Activated CD4-positive, alpha-beta T cell treated with anti-CD3 and anti-CD28 coated beads, Interleukin-2, amount 10 ng/mL, durations not matched to agents 7 days and 5 days (primary cell): Measurements from ENCODE around the gene TRIM14. TPM values are rescaled to one million over a fixed set of nuclear protein-coding genes. Genes with fewer than 3 reads are reported as not detected.
"Not testable (repeated sequence)": the region's sequence is repeated elsewhere in the genome, so short reads cannot be mapped to it uniquely, and the experiment has no call there.

ENCODE experiments used
- CTCF ChIA-PET: fragments of 350-600 bp; sonication (Branson Sonifier 250); formaldehyde crosslinking; loops from one replicate; lab custom pipeline; 2021; ENCODE audit warnings: antibody characterized with exemption; lab: Charles Lee
- POLR2A ChIA-PET: fragments of 350-600 bp; sonication (Branson Sonifier 250); formaldehyde crosslinking; loops from one replicate; lab custom pipeline; 2021; ENCODE audit warnings: antibody characterized with exemption; lab: Charles Lee
- DNase-seq: peaks from one replicate; pipeline ENCODE4 v3.0.0-alpha.2; 2020
- H3K27ac Mint-ChIP-seq: one replicate; pipeline ENCODE4 v1.8.0; 2021; ENCODE audit warnings: mild to moderate bottlenecking, moderate library complexity, mixed read lengths
- H3K27me3 Mint-ChIP-seq: one replicate; pipeline ENCODE4 v1.8.0; 2021; ENCODE audit warnings: mixed read lengths
- H3K36me3 Mint-ChIP-seq: one replicate; pipeline ENCODE4 v1.8.0; 2021; ENCODE audit warnings: low read depth, mixed read lengths
- H3K4me1 Mint-ChIP-seq: one replicate; pipeline ENCODE4 v1.8.0; 2021; ENCODE audit warnings: mixed read lengths
- H3K4me3 Mint-ChIP-seq: one replicate; pipeline ENCODE4 v1.8.0; 2021; ENCODE audit warnings: mild to moderate bottlenecking, moderate library complexity, mixed read lengths
- H3K9me3 Mint-ChIP-seq: one replicate; pipeline ENCODE4 v1.8.0; 2021; ENCODE audit warnings: mixed read lengths
- total RNA-seq, 2 experiments: library from RNA; stranded (reverse); gene quantifications; one replicate each; pipeline ENCODE4 v1.2.3, GENCODE V29; 2021

TRIM14 gene
- total RNA-seq, 2 experiments from 2014 or later = 116 to 124 TPM

DNA sequence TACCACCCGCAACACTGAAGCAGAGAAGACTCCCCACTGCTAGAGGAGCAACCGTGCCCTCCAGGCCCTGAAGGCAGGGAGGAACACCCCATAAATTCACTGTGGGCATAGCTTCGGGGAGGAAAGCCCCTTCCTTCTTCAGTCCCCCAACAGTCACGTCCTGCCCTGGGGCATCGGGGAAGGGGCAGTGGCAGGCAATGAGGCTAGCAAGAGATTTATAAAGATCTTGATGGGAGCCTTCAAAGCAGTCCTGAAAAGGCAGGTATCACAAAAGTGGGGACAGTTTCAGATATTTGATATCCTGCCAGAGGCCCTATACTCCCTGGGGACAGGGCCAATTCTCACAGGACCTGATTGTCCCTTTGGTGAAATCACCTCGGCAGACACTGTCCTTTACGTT, 16.9 kb upstream of the TRIM14 start:
- Mint-ChIP-seq H3K9me3 (no peaks in the 10 kb centered on the region), H3K27me3 (no peaks in the 10 kb centered on the region), H3K4me1 (peaks cover 2% of the 10 kb centered on the region), H3K27ac (no peak overlapping the region), H3K36me3 (no peaks in the 10 kb centered on the region), H3K4me3 (no peak overlapping the region)
- POLR2A ChIA-PET = no interaction called here
- DNase-seq = no peak
- CTCF ChIA-PET = no interaction called here

DNA sequence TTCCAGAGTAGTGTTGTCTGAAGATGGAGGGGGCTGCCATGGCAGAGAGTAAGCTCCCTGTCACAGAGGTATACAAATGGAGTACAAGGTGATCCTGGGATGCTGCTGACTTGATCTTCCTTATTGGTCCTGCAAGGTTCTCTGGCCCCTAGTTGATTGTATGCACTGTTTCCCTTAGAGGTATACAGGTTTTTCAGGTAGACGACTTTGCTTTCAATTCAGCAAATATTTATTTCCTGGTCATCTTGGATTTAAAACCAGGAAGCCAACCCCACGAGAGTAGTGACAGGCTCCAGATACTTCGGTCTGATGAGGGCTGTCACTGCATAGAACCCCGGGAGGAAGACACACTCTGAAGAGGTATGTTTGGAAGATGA, 16.5 kb upstream of the TRIM14 start:
- no peak overlapping the region for H3K27ac Mint-ChIP-seq
- POLR2A ChIA-PET = no interaction called here
- peaks cover 2% of the 10 kb centered on the region for H3K4me1 Mint-ChIP-seq
- H3K4me3 Mint-ChIP-seq = no peak overlapping the region
- no peaks in the 10 kb centered on the region for H3K36me3 Mint-ChIP-seq
- no peak for DNase-seq
- CTCF ChIA-PET = no interaction called here
- H3K27me3 Mint-ChIP-seq = no peaks in the 10 kb centered on the region
- no peaks in the 10 kb centered on the region for H3K9me3 Mint-ChIP-seq

GRCh38 chr9:98134702-98135557, 15.9 kb upstream of the TRIM14 start:
- peaks cover 2% of the 10 kb centered on the region for H3K4me1 Mint-ChIP-seq
- no peak overlapping the region for H3K27ac Mint-ChIP-seq
- CTCF ChIA-PET = no interaction called here
- no peak for DNase-seq
- no peak overlapping the region for H3K4me3 Mint-ChIP-seq
- no peaks in the 10 kb centered on the region for H3K9me3 Mint-ChIP-seq
- POLR2A ChIA-PET = no interaction called here
- H3K27me3 Mint-ChIP-seq = no peaks in the 10 kb centered on the region
- H3K36me3 Mint-ChIP-seq = no peaks in the 10 kb centered on the region

GRCh38 chr9:98132806-98133631, 14.0 kb upstream of the TRIM14 start:
- H3K27ac Mint-ChIP-seq = no peak overlapping the region
- H3K27me3 Mint-ChIP-seq = no peaks in the 10 kb centered on the region
- CTCF ChIA-PET = interaction anchor here (0.5 to 3.1 kb wide), 3 partner anchors 11 to 565 kb away, joined by 3 to 11 read pairs (median 3); no protein-coding TSS in a partner anchor
- no peak for DNase-seq
- H3K4me1 Mint-ChIP-seq = peaks cover 10% of the 10 kb centered on the region
- H3K9me3 Mint-ChIP-seq = no peaks in the 10 kb centered on the region
- H3K4me3 Mint-ChIP-seq = no peak overlapping the region
- POLR2A ChIA-PET = no interaction called here
- H3K36me3 Mint-ChIP-seq = peaks cover under 1% of the 10 kb centered on the region

DNA sequence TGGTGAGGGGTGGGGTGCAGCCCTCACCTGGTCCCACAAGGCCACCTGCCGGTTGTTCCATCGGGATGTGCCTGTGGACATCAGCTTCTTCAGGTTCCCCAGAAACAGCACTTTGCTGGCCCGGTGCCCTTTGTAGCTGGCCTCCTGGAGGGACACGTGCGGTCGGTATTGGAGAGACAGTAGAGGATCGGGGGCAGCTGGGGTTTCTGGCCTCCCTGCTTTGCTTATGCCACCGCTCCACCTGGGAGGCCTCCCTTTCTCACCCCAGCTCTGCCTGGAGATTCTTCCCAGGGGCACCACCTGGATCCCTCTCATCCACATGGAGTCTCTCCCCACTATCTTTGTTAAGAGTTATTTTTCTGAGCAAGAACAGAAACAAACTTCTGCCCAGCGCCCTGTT, 13.1 kb upstream of the TRIM14 start:
- Mint-ChIP-seq H3K27ac (peak overlapping the region; percentile 6), H3K9me3 (no peaks in the 10 kb centered on the region), H3K27me3 (no peaks in the 10 kb centered on the region), H3K4me1 (peaks cover 10% of the 10 kb centered on the region), H3K36me3 (peaks cover 4% of the 10 kb centered on the region), H3K4me3 (no peak overlapping the region)
- no peak for DNase-seq
- POLR2A ChIA-PET = no interaction called here
- CTCF ChIA-PET = interaction anchor here (1.4 to 3.1 kb wide), 2 partner anchors 10 to 35 kb away, joined by 3 to 11 read pairs; no protein-coding TSS in a partner anchor

GRCh38 chr9:98130576-98131228, 11.7 kb upstream of the TRIM14 start:
- ChIA-PET CTCF (interaction anchor here (3.1 kb wide), 1 partner anchor 8 kb away, joined by 11 read pairs; no protein-coding TSS in a partner anchor), POLR2A (no interaction called here)

DNA sequence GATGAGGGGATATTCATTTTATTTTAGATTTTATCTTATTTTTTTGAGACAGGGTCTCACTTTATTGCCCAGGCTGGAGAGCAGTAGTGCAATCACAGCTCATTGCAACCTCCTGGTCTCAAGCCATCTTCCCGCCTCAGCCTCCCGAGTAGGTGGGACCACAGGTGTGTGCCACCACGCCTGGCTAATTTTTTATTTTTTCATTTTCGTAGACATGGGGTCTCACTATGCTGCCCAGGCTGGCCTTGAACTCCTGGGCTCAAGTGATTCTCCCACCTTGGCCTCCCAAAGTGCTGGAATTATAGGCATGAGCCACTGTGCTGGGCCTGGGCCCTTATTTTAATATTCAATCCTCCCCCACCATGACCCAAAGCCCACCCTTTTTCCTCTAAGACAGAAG, 11.0 kb upstream of the TRIM14 start:
- H3K4me3 Mint-ChIP-seq, DNase-seq, H3K4me1 Mint-ChIP-seq, POLR2A ChIA-PET, CTCF ChIA-PET, H3K27me3 Mint-ChIP-seq, H3K9me3 Mint-ChIP-seq, H3K27ac Mint-ChIP-seq: not testable (repeated sequence)
- peaks cover 10% of the 10 kb centered on the region for H3K36me3 Mint-ChIP-seq

More at GRCh38 chr9:98130576-98131228, 11.7 kb upstream of the TRIM14 start:
- H3K4me3 Mint-ChIP-seq = no peak overlapping the region
- H3K4me1 Mint-ChIP-seq = peaks cover 10% of the 10 kb centered on the region
- no peaks in the 10 kb centered on the region for H3K27me3 Mint-ChIP-seq
- H3K36me3 Mint-ChIP-seq = peaks cover 8% of the 10 kb centered on the region
- no peaks in the 10 kb centered on the region for H3K9me3 Mint-ChIP-seq
- no peak for DNase-seq
- peak overlapping the region; percentile 52 for H3K27ac Mint-ChIP-seq

- Mint-ChIP-seq H3K36me3 (peaks cover 13% of the 10 kb centered on the region), H3K4me1 (peaks cover 10% of the 10 kb centered on the region), H3K27me3 (no peaks in the 10 kb centered on the region), H3K4me3 (no peak overlapping the region), H3K27ac (peak overlapping the region; percentile 20), H3K9me3 (no peaks in the 10 kb centered on the region)
- no peak for DNase-seq
- POLR2A ChIA-PET = interaction anchor here (1.0 kb wide), 1 partner anchor 25 kb away, joined by 4 read pairs; no protein-coding TSS in a partner anchor
- CTCF ChIA-PET = interaction anchor here (1.3 kb wide), 1 partner anchor 18 kb away, joined by 4 read pairs; no protein-coding TSS in a partner anchor
These were observed 10.4 kb upstream of the TRIM14 start for GRCh38 chr9:98129451-98129881.

DNA sequence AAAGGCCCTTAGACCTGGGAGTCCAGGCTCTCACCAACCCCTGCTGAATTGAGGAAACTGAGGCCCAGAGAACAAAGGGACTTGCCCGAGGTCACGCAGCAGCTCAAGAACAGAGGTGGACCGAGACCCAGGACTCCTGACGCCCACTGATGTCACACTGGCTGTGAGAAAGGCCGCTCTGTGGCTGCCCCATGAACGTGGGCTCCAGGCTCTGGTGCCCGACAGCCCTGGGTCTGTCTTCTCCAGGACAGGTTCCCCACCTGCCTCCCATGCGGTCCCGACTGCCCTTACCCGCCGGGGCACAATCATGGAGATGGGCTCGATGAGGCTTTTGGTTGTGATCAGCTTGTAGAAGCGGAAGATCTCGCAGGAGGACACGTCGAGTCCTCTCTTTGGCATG, 9.3 kb upstream of the TRIM14 start:
- CTCF ChIA-PET = interaction anchor here (1.0 to 1.3 kb wide), 2 partner anchors 10 to 19 kb away, joined by 4 read pairs; no protein-coding TSS in a partner anchor
- POLR2A ChIA-PET = interaction anchor here (1.0 kb wide), 1 partner anchor 24 kb away, joined by 4 read pairs; no protein-coding TSS in a partner anchor
- H3K4me1 Mint-ChIP-seq = peaks cover 8% of the 10 kb centered on the region

GRCh38 chr9:98127226-98127625, 8.2 kb upstream of the TRIM14 start:
- no peak overlapping the region for H3K27ac Mint-ChIP-seq
- no peak for DNase-seq
- H3K9me3 Mint-ChIP-seq = no peaks in the 10 kb centered on the region
- peaks cover 9% of the 10 kb centered on the region for H3K4me1 Mint-ChIP-seq
- H3K4me3 Mint-ChIP-seq = no peak overlapping the region
- peaks cover 13% of the 10 kb centered on the region for H3K36me3 Mint-ChIP-seq
- ChIA-PET POLR2A (no interaction called here), CTCF (interaction anchor here (0.6 to 1.0 kb wide), 3 partner anchors 18 to 29 kb away, joined by 3 to 4 read pairs (median 3); no protein-coding TSS in a partner anchor)
- H3K27me3 Mint-ChIP-seq = no peaks in the 10 kb centered on the region

More for the DNA sequence above, 9.3 kb upstream of the TRIM14 start:
- DNase-seq = no peak
- Mint-ChIP-seq H3K36me3 (peaks cover 13% of the 10 kb centered on the region), H3K9me3 (no peaks in the 10 kb centered on the region), H3K27ac (no peak overlapping the region), H3K27me3 (no peaks in the 10 kb centered on the region), H3K4me3 (no peak overlapping the region)

- Mint-ChIP-seq H3K4me1 (peaks cover 32% of the 10 kb centered on the region), H3K9me3 (no peaks in the 10 kb centered on the region), H3K4me3 (no peak overlapping the region), H3K36me3 (peaks cover 13% of the 10 kb centered on the region), H3K27me3 (no peaks in the 10 kb centered on the region), H3K27ac (no peak overlapping the region)
- ChIA-PET POLR2A (no interaction called here), CTCF (interaction anchor here (0.6 to 1.0 kb wide), 3 partner anchors 8 to 98 kb away, joined by 3 to 4 read pairs (median 3); no protein-coding TSS in a partner anchor)
- no peak for DNase-seq
These were observed 5.8 kb upstream of the TRIM14 start for GRCh38 chr9:98124637-98125426.
